ENCODE measurements around the gene HSPA1L.

The HSPA1L gene

GRCh38 chr6:31768363-31769257 lies 46.5 kb downstream of the HSPA1L start:
- in situ Hi-C loops (cut with HindIII; ENCODE audit: low sequenced_read_pairs), result no loop called here

GRCh38 chr6:31767096-31767645 lies 47.9 kb downstream of the HSPA1L start:
- in situ Hi-C loops (cut with HindIII; ENCODE audit: low sequenced_read_pairs), result no loop called here

GRCh38 chr6:31765910-31766794 lies 48.9 kb downstream of the HSPA1L start:
- in situ Hi-C loops (cut with HindIII; ENCODE audit: low sequenced_read_pairs), result no loop called here

GRCh38 chr6:31765559-31765909 lies 49.5 kb downstream of the HSPA1L start:
- in situ Hi-C loops (cut with HindIII; ENCODE audit: low sequenced_read_pairs), result no loop called here

- in situ Hi-C loops (cut with HindIII; ENCODE audit: low sequenced_read_pairs), result no loop called here
Observed at GRCh38 chr6:31764198-31764597, 50.9 kb downstream of the HSPA1L start.

- in situ Hi-C loops (cut with HindIII; ENCODE audit: low sequenced_read_pairs), result no loop called here
Observed at GRCh38 chr6:31763619-31763940, 51.5 kb downstream of the HSPA1L start.

- in situ Hi-C loops (cut with HindIII; ENCODE audit: low sequenced_read_pairs), result no loop called here
Observed at GRCh38 chr6:31762878-31763618, 52.0 kb downstream of the HSPA1L start.

GRCh38 chr6:31762356-31762755 lies 52.7 kb downstream of the HSPA1L start, which contains the start of gene SAPCD1:
Gene SAPCD1 (plus strand): TSS chr6:31762656. CDS start chr6:31763055, 399 bp downstream.
- in situ Hi-C loops (cut with HindIII; ENCODE audit: low sequenced_read_pairs), result no loop called here

GRCh38 chr6:31761343-31761742 lies 53.7 kb downstream of the HSPA1L start:
- in situ Hi-C loops (cut with HindIII; ENCODE audit: low sequenced_read_pairs), result no loop called here

- in situ Hi-C loops (cut with HindIII; ENCODE audit: low sequenced_read_pairs), result no loop called here
Observed at GRCh38 chr6:31760790-31761189, 54.3 kb downstream of the HSPA1L start.
